MM.1S (cell line): Measurements from ENCODE around the gene AMBRA1.

Experiments
- DNase-seq: peaks from one replicate; pipeline ENCODE4 v3.0.0-alpha.2; 2015
- H2AFZ ChIP-seq: fragments of 300-600 bp; sonication (generic); 2 replicates; pipeline ENCODE4 v1.6.0; 2016; ENCODE audit warnings: antibody characterized with exemption, low read length
- H3F3A ChIP-seq: fragments of 300-600 bp; sonication (generic); 2 replicates; pipeline ENCODE4 v1.6.1; 2016; ENCODE audit warnings: mild to moderate bottlenecking, antibody characterized with exemption, low read length, moderate library complexity, mixed read lengths; ENCODE audit not compliant: insufficient read depth
- H3K27ac ChIP-seq: fragments of 300-600 bp; sonication (generic); 2 replicates; pipeline ENCODE4 v1.5.1; 2016; ENCODE audit warnings: mild to moderate bottlenecking, low read length
- H3K27me3 ChIP-seq: fragments of 300-600 bp; sonication (generic); replicated peaks from 2 replicates; pipeline ENCODE4 v1.6.0; 2016; ENCODE audit warnings: low read length; ENCODE audit not compliant: insufficient read depth
- H3K36me3 ChIP-seq: fragments of 300-600 bp; sonication (generic); replicated peaks from 2 replicates; pipeline ENCODE4 v1.6.1; 2016; ENCODE audit warnings: mild to moderate bottlenecking, low read length, mixed read lengths; ENCODE audit not compliant: insufficient read depth
- H3K4me1 ChIP-seq: fragments of 300-600 bp; sonication (generic); 2 replicates; pipeline ENCODE4 v1.6.1; 2016; ENCODE audit warnings: low read length, mixed read lengths
- H3K4me2 ChIP-seq: fragments of 300-600 bp; sonication (generic); 2 replicates; pipeline ENCODE4 v1.6.0; 2016; ENCODE audit warnings: low read depth, low read length
- H3K4me3 ChIP-seq: fragments of 300-600 bp; sonication (generic); 2 replicates; pipeline ENCODE4 v1.5.1; 2016; ENCODE audit warnings: low read length, mixed read lengths
- H3K79me2 ChIP-seq: fragments of 300-600 bp; sonication (generic); 2 replicates; pipeline ENCODE4 v1.6.1; 2016; ENCODE audit warnings: mixed run types, low read length, mixed read lengths
- H3K9ac ChIP-seq: fragments of 300-600 bp; sonication (generic); 2 replicates; pipeline ENCODE4 v1.6.1; 2016; ENCODE audit warnings: low read length, mixed read lengths
- H3K9me2 ChIP-seq: fragments of 300-600 bp; sonication (generic); replicated peaks from 2 replicates; pipeline ENCODE4 v1.6.1; 2016; ENCODE audit warnings: mild to moderate bottlenecking, low read length, mixed read lengths; ENCODE audit not compliant: insufficient read depth
- H3K9me3 ChIP-seq: fragments of 300-600 bp; sonication (generic); replicated peaks from 2 replicates; pipeline ENCODE4 v1.6.1; 2016; ENCODE audit warnings: mild to moderate bottlenecking, low read length, mixed read lengths; ENCODE audit not compliant: insufficient read depth
- H4K20me1 ChIP-seq: fragments of 300-600 bp; sonication (generic); 2 replicates; pipeline ENCODE4 v1.6.1; 2016; ENCODE audit warnings: mild to moderate bottlenecking, low read length, moderate library complexity, mixed read lengths; ENCODE audit not compliant: insufficient read depth
- CTCF ChIP-seq: fragments of 300-600 bp; sonication (generic); IDR thresholded peaks from 2 replicates; pipeline ENCODE4 v1.5.1; 2016; ENCODE audit warnings: antibody characterized with exemption, low read length, mixed read lengths
- EZH2 ChIP-seq: fragments of 300-600 bp; sonication (generic); optimal IDR thresholded peaks from 2 replicates; pipeline ENCODE3; 2017; ENCODE audit warnings: low read depth, mild to moderate bottlenecking, antibody characterized with exemption, low read length, mixed read lengths
- EZH2phosphoT487 ChIP-seq: fragments of 300-600 bp; sonication (generic); IDR thresholded peaks from 2 replicates; pipeline ENCODE4 v1.6.1; 2018; ENCODE audit warnings: antibody characterized with exemption, low read length

Gene AMBRA1

DNA sequence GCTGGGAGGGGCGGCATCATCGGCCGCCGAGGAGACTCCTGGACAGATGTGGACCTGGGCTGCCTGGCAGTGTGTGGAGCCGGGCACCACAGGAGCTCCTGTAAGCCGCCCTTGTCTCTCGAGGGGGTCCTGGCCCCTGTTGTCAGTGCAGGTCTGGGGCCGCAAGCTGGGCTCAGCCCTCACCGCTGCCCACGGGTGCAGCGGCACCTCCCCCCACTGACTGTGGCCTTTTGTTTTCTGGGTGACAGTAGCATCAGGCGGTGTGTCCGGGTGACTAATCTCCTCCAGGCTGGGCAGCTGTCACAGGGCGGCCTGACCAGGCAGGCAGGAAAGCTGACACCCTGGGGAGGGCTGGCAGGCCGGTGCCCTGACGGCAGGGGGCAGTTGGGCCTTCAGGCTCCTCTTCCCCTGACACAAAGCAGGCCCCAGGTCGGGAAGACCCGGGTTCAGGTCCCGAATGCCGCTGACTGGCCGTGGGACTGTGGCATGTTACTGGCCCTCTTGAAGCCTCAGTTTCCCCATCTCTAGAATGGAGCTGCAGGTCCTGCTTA, 230.3 kb downstream of the AMBRA1 start:
- DNase-seq = no peak
- no peaks in the 10 kb centered on the region for H3K36me3 ChIP-seq
- no peak overlapping the region for H3K27ac ChIP-seq
- H3K4me2 ChIP-seq = no peak overlapping the region
- no peaks in the 10 kb centered on the region for H3K9me3 ChIP-seq
- no peak overlapping the region for H3K4me3 ChIP-seq
- H2AFZ ChIP-seq = no peak overlapping the region
- H4K20me1 ChIP-seq = no peaks in the 10 kb centered on the region
- no peak overlapping the region for H3K9ac ChIP-seq
- H3K79me2 ChIP-seq = peaks cover 20% of the 10 kb centered on the region
- no peaks in the 10 kb centered on the region for H3K27me3 ChIP-seq
- H3F3A ChIP-seq = no peaks in the 10 kb centered on the region
- H3K9me2 ChIP-seq = no peaks in the 10 kb centered on the region
- H3K4me1 ChIP-seq = no peaks in the 10 kb centered on the region
- TF ChIP-seq EZH2phosphoT487 (no peak), CTCF (no peak), EZH2 (no peak)

- H3K27ac ChIP-seq = no peak overlapping the region
- H3K9me3 ChIP-seq = no peaks in the 10 kb centered on the region
- H3K4me3 ChIP-seq = no peak overlapping the region
- H3K9me2 ChIP-seq = no peaks in the 10 kb centered on the region
- no peaks in the 10 kb centered on the region for H3K27me3 ChIP-seq
- H3K9ac ChIP-seq = no peak overlapping the region
- no peaks in the 10 kb centered on the region for H3F3A ChIP-seq
- TF ChIP-seq CTCF (no peak), EZH2 (no peak), EZH2phosphoT487 (no peak)
- no peak overlapping the region for H2AFZ ChIP-seq
- H3K4me2 ChIP-seq = no peak overlapping the region
- H3K36me3 ChIP-seq = no peaks in the 10 kb centered on the region
- peaks cover 20% of the 10 kb centered on the region for H3K79me2 ChIP-seq
- H3K4me1 ChIP-seq = no peaks in the 10 kb centered on the region
- no peaks in the 10 kb centered on the region for H4K20me1 ChIP-seq
- DNase-seq = no peak
Measured at GRCh38 chr11:46363031-46363407, 230.8 kb downstream of the AMBRA1 start.

DNA sequence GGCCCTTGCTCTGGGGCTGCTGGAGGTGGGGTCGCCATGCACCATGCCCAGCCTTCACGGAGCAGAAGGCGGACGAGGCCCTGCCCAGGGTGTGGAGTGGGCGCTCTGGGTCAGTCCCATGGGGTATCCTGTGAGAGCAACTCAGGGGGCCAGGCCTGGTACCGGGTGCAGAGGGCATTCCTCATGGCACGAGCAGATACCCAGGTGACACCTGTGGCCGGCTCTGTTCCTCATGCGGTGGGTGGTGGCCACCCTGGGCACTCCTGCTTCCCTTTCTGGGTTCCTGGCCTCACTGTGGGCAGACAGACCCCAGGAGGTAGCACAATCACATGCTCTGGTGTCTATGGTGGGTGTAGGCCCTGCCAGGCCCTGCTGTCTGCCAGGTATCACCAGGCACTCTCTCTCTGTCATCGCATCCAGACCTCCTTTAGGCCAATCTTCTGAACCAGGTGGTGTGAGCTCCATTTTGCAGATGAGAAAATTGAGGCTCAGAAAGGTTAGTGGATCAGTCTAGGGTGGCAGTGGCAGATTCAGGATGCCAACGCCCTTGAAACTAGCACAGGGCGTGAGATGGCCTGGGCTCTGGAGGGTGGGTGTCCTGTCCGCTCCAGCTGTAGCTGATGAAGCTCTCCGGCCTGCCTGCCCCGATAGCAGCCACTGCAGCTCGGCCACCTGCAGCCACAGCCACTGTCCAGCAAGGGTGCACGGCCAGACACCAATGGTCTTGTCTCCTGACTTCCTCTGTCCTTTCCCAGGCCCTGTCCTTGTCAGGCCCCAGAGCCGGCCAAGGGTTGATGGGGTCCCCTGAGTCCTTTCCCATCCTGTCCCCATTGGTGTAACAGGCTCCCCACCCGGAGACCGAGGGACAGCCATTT, 231.4 kb downstream of the AMBRA1 start:
- H3K9ac ChIP-seq = no peak overlapping the region
- no peak for DNase-seq
- no peak overlapping the region for H2AFZ ChIP-seq
- no peaks in the 10 kb centered on the region for H4K20me1 ChIP-seq
- no peaks in the 10 kb centered on the region for H3K27me3 ChIP-seq
- no peaks in the 10 kb centered on the region for H3K9me2 ChIP-seq
- no peak overlapping the region for H3K27ac ChIP-seq
- no peaks in the 10 kb centered on the region for H3K36me3 ChIP-seq
- TF ChIP-seq EZH2 (no peak), EZH2phosphoT487 (no peak), CTCF (no peak)
- H3K4me3 ChIP-seq = no peak overlapping the region
- H3K4me2 ChIP-seq = peak overlapping the region; percentile 84; the same call in 1 of the 2 replicates
- H3K9me3 ChIP-seq = no peaks in the 10 kb centered on the region
- no peaks in the 10 kb centered on the region for H3F3A ChIP-seq
- H3K79me2 ChIP-seq = peaks cover 25% of the 10 kb centered on the region
- H3K4me1 ChIP-seq = no peaks in the 10 kb centered on the region
